HCT116 (cell line): ENCODE data around the gene UPP2. TPM values are rescaled to one million over a fixed set of nuclear protein-coding genes. Genes with fewer than 3 reads are reported as not detected.

Experiments
- ATAC-seq: fragments of 200-7000 bp; cut with Tn5 transposase; 2 replicates; pipeline ENCODE4 v1.9.1; 2020; ENCODE audit warnings: mild to moderate bottlenecking, moderate library complexity
- Bru-seq: library from RNA; stranded (reverse); fragments of 400-500 nt; gene quantifications from one replicate; lab custom pipeline; 2021; lab: Mats Ljungman, UMichigan
- BruChase-seq, 2 experiments: library from RNA; stranded (reverse); fragments of 400-500 nt; gene quantifications; one replicate each; lab custom pipeline; 2021; lab: Mats Ljungman, UMichigan
- BruUV-seq: library from RNA; stranded (reverse); fragments of 400-500 nt; replicated peaks from 2 replicates; lab custom pipeline; 2021; lab: Mats Ljungman, UMichigan
- CTCF ChIA-PET: fragments of 300-600 bp; sonication (Branson Sonifier 250); formaldehyde crosslinking; loops from one replicate; lab custom pipeline; 2021; ENCODE audit warnings: antibody characterized with exemption; lab: Charles Lee
- POLR2A ChIA-PET: fragments of 300-600, 350-600 bp; sonication (Branson Sonifier 250); formaldehyde crosslinking; loops from one replicate; lab custom pipeline; 2021; ENCODE audit warnings: antibody characterized with exemption; lab: Charles Lee
- RAD21 ChIA-PET, 2 experiments: fragments of 300-600 bp; sonication (Branson Sonifier 250); formaldehyde crosslinking; loops; one replicate each; lab custom pipeline; 2023; ENCODE audit warnings: low total read pairs in 2 of 2; ENCODE audit not compliant: uncharacterized antibody in 2 of 2, unreplicated experiment in 2 of 2, low non-redundant PET in 1 of 2; lab: Charles Lee
- DNase-seq: peaks from one replicate; pipeline ENCODE4 v3.0.0-alpha.2; 2010; ENCODE audit warnings: low read depth, low spot score
- H2AFZ ChIP-seq: fragments of 200-600 bp; shearing (Covaris generic), sonication (generic); 2 replicates; pipeline ENCODE4 v1.6.1; 2017; ENCODE audit warnings: low read depth, mixed run types, mixed read lengths, antibody characterized with exemption, low read length; ENCODE audit not compliant: poor library complexity, severe bottlenecking
- H3K27ac ChIP-seq: 2 replicates; pipeline ENCODE4 v1.5.1; 2012; ENCODE audit warnings: low read depth, low read length
- H3K27me3 ChIP-seq: fragments of 200-600 bp; sonication (generic); 2 replicates; pipeline ENCODE4 v1.6.1; 2016; ENCODE audit warnings: mixed run types, low read length, mixed read lengths; ENCODE audit not compliant: insufficient read depth
- H3K36me3 ChIP-seq, 2 experiments: fragments of 200-500 bp in 1 of 2; fragments of 200-600 bp in 1 of 2; sonication (Bioruptor generic) in 1 of 2; sonication (generic) in 1 of 2; 2 replicates each; pipeline versions ENCODE4 v1.5.1 to v1.6.1; 2014 to 2016; ENCODE audit warnings: low read length in 2 of 2, inconsistent platforms in 1 of 2, mixed read lengths in 1 of 2, mixed run types in 1 of 2; ENCODE audit not compliant: insufficient read depth in 2 of 2, control insufficient read depth in 1 of 2
- H3K4me1 ChIP-seq, 2 experiments: fragments of 200-600 bp in 1 of 2; sonication (generic) in 1 of 2; 2 replicates each; pipeline versions ENCODE4 v1.5.1 to v1.6.1; 2012 to 2017; ENCODE audit warnings: low read length in 2 of 2, inconsistent platforms in 1 of 2, mild to moderate bottlenecking in 1 of 2, mixed read lengths in 1 of 2, mixed run types in 1 of 2, moderate library complexity in 1 of 2; ENCODE audit not compliant: insufficient read depth in 2 of 2, control insufficient read depth in 1 of 2
- H3K4me2 ChIP-seq: fragments of 200-600 bp; sonication (generic); 2 replicates; pipeline ENCODE4 v1.6.1; 2017; ENCODE audit warnings: mixed run types, low read length, mixed read lengths
- H3K4me3 ChIP-seq, 2 experiments: fragments of 200-600 bp in 1 of 2; sonication (generic) in 1 of 2; replicated peaks in 1 of 2; 2 replicates each; pipeline ENCODE4 v1.5.1; 2011 to 2016; ENCODE audit warnings: low read length in 2 of 2, control low read depth in 1 of 2, low read depth in 1 of 2, mild to moderate bottlenecking in 1 of 2, mixed read lengths in 1 of 2, mixed run types in 1 of 2
- H3K79me2 ChIP-seq: fragments of 200-600 bp; sonication (generic); 2 replicates; pipeline ENCODE4 v1.6.1; 2017; ENCODE audit warnings: mild to moderate bottlenecking, mixed run types, low read length, moderate library complexity, mixed read lengths; ENCODE audit not compliant: insufficient read depth
- H3K9ac ChIP-seq: fragments of 200-600 bp; sonication (generic); 2 replicates; pipeline ENCODE4 v1.6.1; 2016; ENCODE audit warnings: low read length, mixed read lengths
- H3K9me2 ChIP-seq: fragments of 200-600 bp; sonication (generic), shearing (Covaris generic); 2 replicates; pipeline ENCODE4 v1.6.1; 2017; ENCODE audit warnings: mixed run types, mild to moderate bottlenecking, moderate library complexity; ENCODE audit not compliant: insufficient read depth
- H3K9me3 ChIP-seq, 2 experiments: fragments of 200-500 bp in 1 of 2; fragments of 200-600 bp in 1 of 2; sonication (Bioruptor generic) in 1 of 2; sonication (generic) in 1 of 2; 2 replicates each; pipeline ENCODE4 v1.6.1; 2014 to 2017; ENCODE audit warnings: low read length in 2 of 2, mixed read lengths in 2 of 2, inconsistent platforms in 1 of 2, low read depth in 1 of 2, mild to moderate bottlenecking in 1 of 2, mixed run types in 1 of 2, moderate library complexity in 1 of 2; ENCODE audit not compliant: control insufficient read depth in 1 of 2, insufficient read depth in 1 of 2
- H4K20me1 ChIP-seq: fragments of 200-600 bp; sonication (generic), shearing (Covaris generic); 2 replicates; pipeline ENCODE4 v1.6.1; 2017; ENCODE audit warnings: mixed run types, mild to moderate bottlenecking, moderate library complexity; ENCODE audit not compliant: insufficient read depth
- CBX3 ChIP-seq: IDR thresholded peaks from 2 replicates; pipeline ENCODE4 v1.6.1; 2012; ENCODE audit warnings: low read depth
- CEBPB ChIP-seq: IDR thresholded peaks from 2 replicates; pipeline ENCODE4 v1.6.1; 2012; ENCODE audit warnings: low read depth
- ELF1 ChIP-seq: IDR thresholded peaks from 2 replicates; pipeline ENCODE4 v1.6.1; 2012; ENCODE audit warnings: low read depth, borderline replicate concordance
- EZH2phosphoT487 ChIP-seq: fragments of 200-600 bp; IDR thresholded peaks from 2 replicates; pipeline ENCODE4 v1.6.1; 2018; ENCODE audit warnings: antibody characterized with exemption, borderline replicate concordance
- FOSL1 ChIP-seq: IDR thresholded peaks from 2 replicates; pipeline ENCODE4 v1.6.1; 2012; ENCODE audit warnings: low read depth
- JUND ChIP-seq: IDR thresholded peaks from 2 replicates; pipeline ENCODE4 v1.6.1; 2012
- POLR2AphosphoS5 ChIP-seq: IDR thresholded peaks from 2 replicates; pipeline ENCODE4 v1.6.1; 2011; ENCODE audit warnings: mild to moderate bottlenecking, low read depth, low read length, moderate library complexity
- SIN3A ChIP-seq: IDR thresholded peaks from 2 replicates; pipeline ENCODE4 v1.6.1; 2012; ENCODE audit warnings: low read depth
- SRF ChIP-seq: IDR thresholded peaks from 2 replicates; pipeline ENCODE4 v1.6.1; 2012; ENCODE audit warnings: low read depth
- YY1 ChIP-seq: IDR thresholded peaks from 2 replicates; pipeline ENCODE4 v1.6.1; 2011; ENCODE audit warnings: low read length, low read depth, moderate library complexity, mild to moderate bottlenecking; ENCODE audit not compliant: insufficient replicate concordance; ENCODE audit errors: extremely low read depth
- ZFX ChIP-seq: fragments of 450-650 bp; IDR thresholded peaks from 2 replicates; pipeline ENCODE4 v1.6.1; 2017
- ZNF274 ChIP-seq: fragments of 200-500 bp; sonication (Bioruptor generic); IDR thresholded peaks from 2 replicates; pipeline ENCODE4 v1.6.1; 2014; ENCODE audit warnings: mild to moderate bottlenecking, low read depth, low read length, inconsistent platforms
- intact Hi-C: fragments of 100-400 bp; cut with micrococcal nuclease; formaldehyde crosslinking; loops from 2 replicates; pipeline ENCODE4 v1.10.0; 2022
- long read RNA-seq: library from polyadenylated mRNA; unstranded; transcript quantifications from one replicate; pipeline ENCODE4 v2.0.0, GENCODE V29; 2021; ENCODE audit not compliant: unreplicated experiment
- polyA plus RNA-seq: library from polyadenylated mRNA; unstranded; fragments of >200 nt; gene quantifications from 2 replicates; pipeline ENCODE4 v1.2.1, GENCODE V29; 2012; ENCODE audit warnings: missing spikeins
- total RNA-seq: library from RNA; stranded (reverse); gene quantifications from one replicate; pipeline ENCODE4 v1.2.1, GENCODE V29; 2021; ENCODE audit not compliant: unreplicated experiment
- TF ChIP-seq, protein P1 (sequence below): IDR thresholded peaks from 2 replicates; pipeline ENCODE4 v1.6.1; 2012

The UPP2 gene
- not detected for total RNA-seq
- not detected in 2 replicates for polyA plus RNA-seq
- Bru-seq, nascent RNA: percentile 19 among the genes with signal in this experiment
- BruChase-seq, experiment 1, labeled RNA remaining after a 6-hour chase: percentile 20 among the genes with signal in this experiment
- percentile 26 among the genes with signal in this experiment for BruChase-seq, experiment 2, labeled RNA remaining after a 2-hour chase
- long read RNA-seq, partial matches to known transcripts: 0 of 1 reads
- long read RNA-seq, other reads (novel, unspliced or antisense): 1 of 1 reads

GRCh38 chr2:158101384-158101926 lies at the start of gene UPP2:
UPP2 (plus strand) TSS chr2:158101876; CDS start chr2:158102064, 188 bp downstream.
- H3K79me2 ChIP-seq: no peaks in the 10 kb centered on the region
- H3K27me3 ChIP-seq: no peaks in the 10 kb centered on the region
- no peaks in the 10 kb centered on the region for H3K9me3 ChIP-seq
- POLR2A ChIA-PET: no interaction called here
- no TSS peak for BruUV-seq
- no peaks in the 10 kb centered on the region for H3K4me1 ChIP-seq
- no peaks in the 10 kb centered on the region for H4K20me1 ChIP-seq
- no peak within 1 kb of the TSS for H3K9ac ChIP-seq
- CTCF ChIA-PET: no interaction called here
- H3K36me3 ChIP-seq: no peaks in the 10 kb centered on the region
- H2AFZ ChIP-seq: no peak within 1 kb of the TSS
- RAD21 ChIA-PET: no interaction called here
- H3K4me2 ChIP-seq: no peak within 1 kb of the TSS
- no peak for TF ChIP-seq SRF
- TF ChIP-seq POLR2AphosphoS5: no peak
- TF ChIP-seq, protein P1, sequence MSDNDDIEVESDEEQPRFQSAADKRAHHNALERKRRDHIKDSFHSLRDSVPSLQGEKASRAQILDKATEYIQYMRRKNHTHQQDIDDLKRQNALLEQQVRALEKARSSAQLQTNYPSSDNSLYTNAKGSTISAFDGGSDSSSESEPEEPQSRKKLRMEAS: no peak
- no peak for TF ChIP-seq JUND
- no peak for TF ChIP-seq ZNF274
- TF ChIP-seq ELF1: no peak
- no peak for TF ChIP-seq ZFX
- no peak for TF ChIP-seq CEBPB
- no peak for TF ChIP-seq EZH2phosphoT487
- no peak for TF ChIP-seq YY1
- TF ChIP-seq CBX3: no peak
- TF ChIP-seq SIN3A: no peak
- TF ChIP-seq FOSL1: no peak
- TF ChIP-seq, all 23 proteins: peak for 0
- intact Hi-C loops: no loop called here
- H3K27ac ChIP-seq: no peak within 1 kb of the TSS
- no peaks in the 10 kb centered on the region for H3K9me2 ChIP-seq
- DNase-seq (no peak), ATAC-seq (no peak)
- no peak within 1 kb of the TSS for H3K4me3 ChIP-seq
